IPS-11a (cell line): ENCODE results near the gene N4BP2.

ENCODE experiments used
- H3K4me3 ChIP-seq: one replicate; pipeline ENCODE4 v1.5.1; 2013; ENCODE audit warnings: low read depth, low read length, control low read depth

The N4BP2 gene

DNA sequence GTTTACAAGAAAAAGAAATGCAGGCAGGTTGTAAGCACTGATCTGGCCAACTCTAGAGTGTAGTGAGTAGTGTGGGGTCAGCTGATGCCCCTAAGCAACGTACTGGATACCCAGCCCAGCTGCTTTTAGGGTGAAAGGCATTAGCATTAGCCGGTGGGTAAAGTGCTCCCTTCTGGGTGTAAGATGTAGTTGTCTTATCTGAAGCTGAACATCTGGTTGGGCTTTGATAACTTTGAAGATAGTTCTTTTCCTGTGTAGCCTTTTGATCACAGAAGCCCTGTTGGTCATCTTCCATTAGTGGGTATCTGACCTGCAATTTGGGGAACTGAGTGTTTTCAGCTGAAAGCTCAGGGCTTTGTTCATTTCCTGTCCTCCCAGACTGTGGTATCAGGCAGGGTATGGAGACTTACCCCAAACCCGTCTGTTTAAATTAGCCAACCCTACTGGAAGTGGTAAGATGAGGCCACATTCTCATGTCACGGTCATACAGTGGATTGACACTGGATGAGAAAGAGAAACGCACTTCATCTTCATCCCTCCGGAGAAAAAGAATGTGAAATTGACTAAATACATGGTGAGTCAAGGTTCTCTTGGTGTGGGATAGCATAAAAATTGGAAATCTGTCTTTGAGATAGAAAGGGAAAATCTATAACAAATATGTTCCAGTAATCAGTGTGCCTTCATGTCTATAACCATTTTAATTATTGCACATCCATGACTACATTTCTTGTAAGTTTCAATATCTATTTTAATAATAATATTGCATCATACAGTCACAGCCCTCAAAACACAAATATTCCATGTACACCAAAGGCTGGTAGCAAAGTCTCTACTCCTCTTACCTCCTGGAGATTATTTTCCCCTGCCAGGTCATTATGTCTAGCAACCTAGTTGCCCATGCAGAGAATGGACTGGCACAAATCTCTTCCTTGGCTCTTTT lies 148.9 kb downstream of the N4BP2 start:
- no peak overlapping the region for H3K4me3 ChIP-seq

DNA sequence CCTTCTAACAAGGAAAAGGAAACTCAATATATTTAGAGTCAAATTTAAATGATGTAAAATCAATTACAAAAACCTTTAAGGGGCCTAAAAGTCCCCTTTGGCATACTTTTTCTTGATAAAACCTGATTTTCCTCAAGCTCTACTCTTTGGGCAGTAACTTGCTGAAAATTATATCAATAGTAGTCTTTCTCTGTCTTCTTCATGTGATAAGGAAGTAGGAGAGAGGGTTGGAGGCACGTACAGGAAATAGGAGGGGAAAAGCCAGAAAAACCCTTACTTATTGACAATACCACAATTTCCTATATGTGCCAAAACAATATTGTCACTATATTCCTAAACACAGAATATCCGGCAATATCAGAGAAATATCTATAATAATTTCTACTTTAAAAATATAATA lies 149.8 kb downstream of the N4BP2 start:
- no peak overlapping the region for H3K4me3 ChIP-seq
